ENCODE results near the gene CDH2. TPM values are rescaled to one million over a fixed set of nuclear protein-coding genes. Genes with fewer than 3 reads are reported as not detected.

CDH2 gene
- total RNA-seq, 1 experiment from 2014 or later: 14.6 TPM

DNA sequence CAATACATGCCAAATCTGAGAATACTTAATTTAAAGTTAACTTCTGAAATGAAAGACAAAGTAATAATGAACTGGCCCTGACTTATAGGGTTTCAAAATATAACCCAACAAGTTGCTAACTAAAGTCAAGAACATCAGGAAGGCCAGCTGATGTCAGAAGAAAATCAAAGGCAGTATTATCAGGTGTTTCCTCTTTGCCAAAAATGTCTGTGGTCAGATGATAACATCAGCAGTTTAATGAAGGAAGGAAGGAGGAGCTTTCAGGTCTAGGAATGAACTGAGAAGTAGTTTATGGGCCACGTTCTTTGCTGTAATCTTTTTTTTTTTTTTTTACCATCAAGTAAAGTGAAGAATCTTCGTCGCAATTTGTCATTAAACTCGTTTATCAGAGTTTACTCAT lies 40.9 kb downstream of the CDH2 start:
- Mint-ChIP-seq H3K36me3 (ENCODE audit: insufficient read depth, unreplicated experiment) (no peaks in the 10 kb centered on the region), H3K4me3 (ENCODE audit: unreplicated experiment) (no peak overlapping the region), H3K27me3 (ENCODE audit: insufficient read depth, unreplicated experiment) (no peaks in the 10 kb centered on the region), H3K27ac (ENCODE audit: low read depth, unreplicated experiment) (no peak overlapping the region), H3K9me3 (ENCODE audit: unreplicated experiment) (peaks cover 8% of the 10 kb centered on the region), H3K4me1 (ENCODE audit: insufficient read depth, unreplicated experiment) (no peaks in the 10 kb centered on the region)
- BruUV-seq (replicated peaks): no TSS peak
- TF ChIP-seq, protein P1, sequence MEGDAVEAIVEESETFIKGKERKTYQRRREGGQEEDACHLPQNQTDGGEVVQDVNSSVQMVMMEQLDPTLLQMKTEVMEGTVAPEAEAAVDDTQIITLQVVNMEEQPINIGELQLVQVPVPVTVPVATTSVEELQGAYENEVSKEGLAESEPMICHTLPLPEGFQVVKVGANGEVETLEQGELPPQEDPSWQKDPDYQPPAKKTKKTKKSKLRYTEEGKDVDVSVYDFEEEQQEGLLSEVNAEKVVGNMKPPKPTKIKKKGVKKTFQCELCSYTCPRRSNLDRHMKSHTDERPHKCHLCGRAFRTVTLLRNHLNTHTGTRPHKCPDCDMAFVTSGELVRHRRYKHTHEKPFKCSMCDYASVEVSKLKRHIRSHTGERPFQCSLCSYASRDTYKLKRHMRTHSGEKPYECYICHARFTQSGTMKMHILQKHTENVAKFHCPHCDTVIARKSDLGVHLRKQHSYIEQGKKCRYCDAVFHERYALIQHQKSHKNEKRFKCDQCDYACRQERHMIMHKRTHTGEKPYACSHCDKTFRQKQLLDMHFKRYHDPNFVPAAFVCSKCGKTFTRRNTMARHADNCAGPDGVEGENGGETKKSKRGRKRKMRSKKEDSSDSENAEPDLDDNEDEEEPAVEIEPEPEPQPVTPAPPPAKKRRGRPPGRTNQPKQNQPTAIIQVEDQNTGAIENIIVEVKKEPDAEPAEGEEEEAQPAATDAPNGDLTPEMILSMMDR (IDR thresholded peaks at IDR 0.05; ENCODE audit: unreplicated experiment): no peak
- ChIA-PET POLR2A (no interaction called here), CTCF (interaction anchor here (0.8 kb wide), 1 partner anchor 1558 kb away, joined by 3 read pairs; no protein-coding TSS in a partner anchor)
- intact Hi-C loops (cut with micrococcal nuclease): no loop called here
- DNase-seq (ENCODE audit: unreplicated experiment): no peak

DNA sequence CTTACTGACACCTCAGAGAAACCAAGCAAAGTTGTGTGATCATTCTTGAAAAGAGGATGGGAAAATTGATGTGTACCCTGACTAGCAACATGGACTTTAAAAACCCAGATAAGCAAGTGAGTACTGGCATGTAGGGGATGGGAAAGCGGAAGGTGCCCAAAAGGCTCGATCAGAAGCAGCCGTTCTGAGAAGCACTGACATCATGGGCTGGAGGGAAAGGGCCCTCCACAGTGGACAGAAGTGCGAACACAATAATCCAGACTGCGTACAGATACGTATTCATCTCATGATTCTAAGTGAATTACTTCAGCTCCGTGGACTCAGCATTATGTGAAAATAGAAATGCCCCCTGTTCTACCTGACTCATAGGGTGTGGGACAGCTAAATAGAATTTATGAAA lies 42.2 kb downstream of the CDH2 start:
- POLR2A ChIA-PET: no interaction called here
- Mint-ChIP-seq H3K27ac (ENCODE audit: low read depth, unreplicated experiment) (no peak overlapping the region), H3K9me3 (ENCODE audit: unreplicated experiment) (peaks cover 7% of the 10 kb centered on the region), H3K4me3 (ENCODE audit: unreplicated experiment) (no peak overlapping the region), H3K4me1 (ENCODE audit: insufficient read depth, unreplicated experiment) (no peaks in the 10 kb centered on the region), H3K27me3 (ENCODE audit: insufficient read depth, unreplicated experiment) (no peaks in the 10 kb centered on the region), H3K36me3 (ENCODE audit: insufficient read depth, unreplicated experiment) (no peaks in the 10 kb centered on the region)
- BruUV-seq (replicated peaks): no TSS peak
- TF ChIP-seq, protein P1 (IDR thresholded peaks at IDR 0.05; ENCODE audit: unreplicated experiment): no peak
- intact Hi-C loops (cut with micrococcal nuclease): no loop called here
- no peak for DNase-seq (ENCODE audit: unreplicated experiment)
- CTCF ChIA-PET: no interaction called here

DNA sequence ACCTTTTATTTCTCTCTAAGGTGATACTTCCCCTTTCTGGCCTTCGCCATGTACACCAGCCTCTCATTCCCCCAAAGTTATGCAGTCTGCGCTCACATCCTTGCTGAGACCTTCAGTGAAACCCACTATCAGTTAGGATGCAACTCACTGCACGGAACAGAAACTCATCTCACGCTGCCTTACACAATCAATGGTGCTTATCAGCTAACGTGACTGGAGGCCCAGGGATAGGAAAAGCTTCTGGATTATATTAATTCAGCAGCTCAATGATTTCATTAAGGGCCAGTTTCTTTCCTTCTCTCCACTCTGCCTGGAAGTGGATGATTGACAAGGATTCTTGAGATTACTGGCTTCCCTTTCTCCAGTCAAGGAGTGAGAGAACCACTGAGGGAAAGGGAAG lies 44.8 kb downstream of the CDH2 start:
- POLR2A ChIA-PET: interaction anchor here (0.7 kb wide), 1 partner anchor 706 kb away, joined by 4 read pairs; no protein-coding TSS in a partner anchor
- H3K4me1 Mint-ChIP-seq (ENCODE audit: insufficient read depth, unreplicated experiment): no peaks in the 10 kb centered on the region
- BruUV-seq (replicated peaks): no TSS peak
- no peak for DNase-seq (ENCODE audit: unreplicated experiment)
- H3K9me3 Mint-ChIP-seq (ENCODE audit: unreplicated experiment): no peaks in the 10 kb centered on the region
- TF ChIP-seq, protein P1 (IDR thresholded peaks at IDR 0.05; ENCODE audit: unreplicated experiment): no peak
- no peaks in the 10 kb centered on the region for H3K36me3 Mint-ChIP-seq (ENCODE audit: insufficient read depth, unreplicated experiment)
- H3K4me3 Mint-ChIP-seq (ENCODE audit: unreplicated experiment): no peak overlapping the region
- no peaks in the 10 kb centered on the region for H3K27me3 Mint-ChIP-seq (ENCODE audit: insufficient read depth, unreplicated experiment)
- CTCF ChIA-PET: no interaction called here
- intact Hi-C loops (cut with micrococcal nuclease): no loop called here
- no peak overlapping the region for H3K27ac Mint-ChIP-seq (ENCODE audit: low read depth, unreplicated experiment)

DNA sequence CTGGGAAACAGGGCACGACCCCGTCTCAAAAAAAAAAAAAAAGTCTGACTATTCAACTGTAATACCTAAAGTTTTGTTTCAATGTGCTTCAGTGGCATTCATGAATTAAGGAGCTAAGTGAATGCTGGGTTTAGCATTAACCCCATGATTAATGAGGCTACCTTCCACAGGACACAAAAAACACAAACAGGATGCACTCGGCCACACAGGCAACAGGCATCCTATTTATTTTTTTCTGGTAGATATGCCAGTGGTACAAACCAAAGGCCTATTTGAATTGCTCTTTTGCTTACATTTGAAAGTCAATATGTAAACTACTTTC lies 48.3 kb downstream of the CDH2 start:
- Mint-ChIP-seq H3K4me3 (ENCODE audit: unreplicated experiment) (no peak overlapping the region), H3K27me3 (ENCODE audit: insufficient read depth, unreplicated experiment) (no peaks in the 10 kb centered on the region), H3K4me1 (ENCODE audit: insufficient read depth, unreplicated experiment) (peaks cover 9% of the 10 kb centered on the region), H3K9me3 (ENCODE audit: unreplicated experiment) (no peaks in the 10 kb centered on the region), H3K27ac (ENCODE audit: low read depth, unreplicated experiment) (no peak overlapping the region), H3K36me3 (ENCODE audit: insufficient read depth, unreplicated experiment) (no peaks in the 10 kb centered on the region)
- no peak for DNase-seq (ENCODE audit: unreplicated experiment)
- TF ChIP-seq, protein P1 (IDR thresholded peaks at IDR 0.05; ENCODE audit: unreplicated experiment): no peak
- CTCF ChIA-PET: interaction anchor here (0.6 kb wide), 1 partner anchor 521 kb away, joined by 3 read pairs; no protein-coding TSS in a partner anchor
- POLR2A ChIA-PET: interaction anchor here (0.6 to 0.8 kb wide), 2 partner anchors 49 to 349 kb away, joined by 3 to 4 read pairs; no protein-coding TSS in a partner anchor
- no TSS peak for BruUV-seq (replicated peaks)
- intact Hi-C loops (cut with micrococcal nuclease): no loop called here

All from MCF 10A (cell line).